HG03575 (cell line): ENCODE data around the gene FGF19.

Experiments
- ATAC-seq: cut with Tn5 transposase; IDR thresholded peaks from one replicate; pipeline ENCODE4 v1.9.1; 2021; ENCODE audit not compliant: unreplicated experiment, insufficient number of reproducible peaks, low FRiP score; ENCODE audit errors: extremely low read depth

The FGF19 gene

GRCh38 chr11:69721106-69721505 lies 17.3 kb upstream of the FGF19 start:
- ATAC-seq, result no peak

DNA sequence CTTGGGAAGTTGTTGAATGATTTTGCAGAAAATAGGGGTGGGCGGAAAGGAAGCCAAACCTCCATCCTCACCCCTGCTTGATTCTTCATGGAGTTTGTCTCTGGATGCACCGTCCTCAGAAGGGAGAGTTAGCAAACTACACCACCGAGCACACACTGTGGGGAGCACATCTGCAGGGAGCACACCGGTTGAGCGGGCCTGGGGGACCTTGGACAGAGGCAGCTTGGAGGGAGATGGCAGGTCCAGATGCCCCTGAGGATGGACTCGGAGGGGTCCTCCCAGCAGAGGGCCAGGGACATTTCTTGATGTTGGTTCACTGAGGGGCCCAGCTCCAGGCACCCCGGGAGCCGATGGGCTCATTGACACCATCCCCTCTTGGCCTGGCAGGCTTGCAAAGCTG lies 15.1 kb upstream of the FGF19 start:
- ATAC-seq, result no peak

DNA sequence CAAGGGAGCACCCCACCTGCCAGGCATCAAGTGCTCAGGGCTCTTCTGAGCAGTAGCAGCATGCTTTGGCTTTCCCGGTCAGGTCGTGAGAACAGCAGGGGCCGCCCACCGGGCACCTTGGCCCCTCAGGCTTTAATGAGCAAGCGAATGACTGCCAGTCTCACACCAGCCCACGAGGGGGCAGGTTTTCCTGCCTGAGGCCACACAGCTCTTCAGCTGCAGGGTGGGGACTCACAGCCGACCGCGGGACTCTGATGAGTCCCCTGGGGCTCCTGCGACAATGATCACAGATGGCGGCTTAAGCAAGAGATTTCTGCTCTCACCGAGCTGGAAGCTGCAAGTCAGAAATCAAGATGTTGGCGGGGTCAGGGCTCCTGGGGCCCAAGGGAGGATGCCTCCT lies 14.3 kb upstream of the FGF19 start:
- no peak for ATAC-seq

DNA sequence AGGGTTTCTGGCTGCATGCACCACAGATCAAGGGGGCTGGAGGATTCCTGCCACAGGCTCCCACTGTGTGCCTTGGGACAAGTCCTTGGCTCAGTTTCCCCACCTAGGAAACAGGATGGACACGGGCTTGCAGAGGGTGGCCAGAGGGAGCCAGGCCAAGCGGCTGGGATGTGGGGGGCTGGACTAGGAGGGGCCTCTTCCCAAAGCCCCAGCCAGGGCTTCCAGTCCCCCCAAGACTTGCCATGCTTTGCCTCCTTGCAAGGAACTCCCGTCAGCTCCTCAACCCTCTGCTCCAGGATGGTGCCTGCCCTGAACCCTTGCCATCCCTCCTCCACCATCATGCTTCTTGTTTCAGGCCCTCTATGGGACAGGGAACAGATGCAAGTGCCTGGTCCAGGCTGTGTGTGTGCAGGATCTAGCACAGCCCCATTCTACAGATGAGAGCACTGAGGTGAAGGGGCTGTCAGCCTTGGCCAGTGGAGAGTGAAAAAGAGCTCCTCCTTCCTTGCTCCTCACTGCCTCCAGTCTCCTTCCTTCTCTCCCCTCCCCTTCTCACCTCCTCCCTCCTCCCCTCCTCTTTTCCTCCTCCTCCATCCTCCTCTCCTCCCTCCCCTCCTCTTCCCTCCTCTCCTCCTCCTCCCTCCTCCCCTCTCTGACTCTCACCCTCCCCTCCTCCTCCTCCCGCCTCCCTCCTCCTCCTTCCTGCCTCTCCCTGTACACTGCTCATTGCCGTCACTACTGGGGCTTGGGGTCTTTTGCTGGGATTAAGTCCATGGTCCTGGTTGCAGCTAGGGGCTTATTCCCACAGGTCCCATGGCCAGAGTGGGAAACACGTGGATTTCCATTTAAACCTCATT lies 13.3 kb upstream of the FGF19 start:
- ATAC-seq, result no peak

GRCh38 chr11:69716099-69716498 lies 12.3 kb upstream of the FGF19 start:
- no peak for ATAC-seq

GRCh38 chr11:69715446-69715845 lies 11.6 kb upstream of the FGF19 start:
- ATAC-seq, result no peak

DNA sequence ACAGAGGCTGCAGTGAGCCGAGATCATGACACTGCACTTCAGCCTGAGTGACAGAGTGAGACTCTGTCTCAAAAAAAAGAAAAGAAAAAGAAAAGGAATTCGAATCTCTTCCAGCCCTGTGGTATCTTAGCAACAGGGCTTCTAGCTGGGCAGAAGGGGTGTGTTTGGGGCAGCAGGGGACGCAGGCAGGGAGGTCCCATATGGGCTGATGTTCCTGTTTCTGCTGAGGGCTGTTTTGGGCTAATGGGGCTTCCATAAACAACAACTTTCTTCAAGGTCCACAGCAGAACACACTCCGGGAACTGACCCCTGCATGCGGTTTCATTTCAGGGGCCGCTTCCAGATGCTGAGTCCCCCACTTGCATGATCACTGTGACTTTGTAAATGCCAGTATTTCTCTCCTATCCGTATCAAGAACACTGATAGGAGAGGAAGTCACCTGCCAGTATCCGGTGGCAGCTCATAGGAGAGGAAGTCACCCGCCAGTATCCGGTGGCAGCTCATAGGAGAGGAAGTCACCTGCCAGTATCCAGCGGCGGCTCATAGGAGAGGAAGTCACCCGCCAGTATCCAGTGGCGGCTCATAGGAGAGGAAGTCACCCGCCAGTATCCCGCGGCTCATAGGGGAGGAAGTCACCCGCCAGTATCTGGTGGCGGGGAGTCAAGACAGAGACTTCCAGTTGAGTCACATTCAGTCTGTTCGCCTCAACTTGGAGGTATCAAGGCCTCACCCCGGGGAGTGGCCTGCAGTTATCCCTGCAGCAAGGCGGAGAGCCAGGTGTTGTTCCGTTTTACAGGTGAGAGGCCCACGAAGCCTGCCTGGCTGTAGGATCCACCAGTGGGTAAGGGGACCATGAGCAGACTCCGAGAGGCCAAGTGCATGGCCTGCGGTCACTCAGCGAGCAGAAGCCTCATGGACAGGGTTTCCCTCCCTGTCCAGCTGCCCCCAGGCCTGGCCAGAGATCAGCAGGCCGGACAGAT lies 8.3 kb upstream of the FGF19 start:
- ATAC-seq, result no peak

DNA sequence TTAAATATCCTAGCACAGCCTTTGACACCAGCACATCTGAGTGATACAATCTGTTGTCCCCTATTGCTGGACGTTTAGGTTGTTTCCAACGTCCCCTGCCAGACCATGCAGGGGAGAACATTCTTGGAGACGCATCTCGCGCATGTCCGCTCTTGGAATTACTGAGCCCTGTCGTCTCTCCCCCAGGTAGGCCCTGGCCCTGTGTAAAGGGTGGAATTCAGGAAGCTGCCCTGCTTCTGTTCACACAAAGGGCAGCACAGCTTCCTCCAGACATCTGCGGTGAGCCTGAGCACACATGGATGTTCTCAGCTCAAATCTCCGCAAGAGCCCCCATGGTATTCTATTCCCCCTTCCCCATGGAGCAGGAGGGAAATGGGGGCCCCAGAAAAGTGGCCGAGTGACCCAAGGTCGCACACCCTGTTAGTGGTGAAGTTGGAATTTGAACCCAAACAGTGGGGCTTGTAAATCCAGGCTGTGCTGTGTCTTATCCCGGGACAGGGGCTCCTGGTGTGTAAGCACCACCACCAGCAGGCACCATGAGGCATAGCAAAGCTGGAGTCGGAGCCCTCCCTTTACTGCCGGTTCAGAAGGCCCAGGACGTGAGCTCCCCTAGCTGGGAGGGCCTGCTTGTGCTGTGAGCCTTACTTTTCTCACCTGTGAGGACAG lies 5.0 kb upstream of the FGF19 start:
- ATAC-seq, result no peak

DNA sequence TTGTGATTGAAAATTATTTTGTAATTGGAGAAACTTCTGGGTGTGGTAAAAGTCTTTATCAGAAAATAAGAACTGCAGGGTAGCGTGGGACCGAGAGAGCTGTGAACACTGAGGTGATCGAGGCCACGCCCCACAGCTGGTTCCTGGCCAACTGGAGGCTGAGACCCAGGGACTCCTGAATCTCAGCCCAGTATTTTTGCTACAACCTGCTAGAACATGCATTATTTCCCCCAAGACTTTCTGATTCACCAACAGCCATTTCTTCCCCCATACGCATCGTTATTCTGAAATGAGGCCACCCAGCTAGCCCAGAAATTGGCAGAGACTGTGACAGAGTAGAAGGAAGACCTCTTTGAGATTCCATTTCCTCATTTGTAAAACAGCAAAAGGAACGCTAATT lies 3.4 kb upstream of the FGF19 start:
- no peak for ATAC-seq

DNA sequence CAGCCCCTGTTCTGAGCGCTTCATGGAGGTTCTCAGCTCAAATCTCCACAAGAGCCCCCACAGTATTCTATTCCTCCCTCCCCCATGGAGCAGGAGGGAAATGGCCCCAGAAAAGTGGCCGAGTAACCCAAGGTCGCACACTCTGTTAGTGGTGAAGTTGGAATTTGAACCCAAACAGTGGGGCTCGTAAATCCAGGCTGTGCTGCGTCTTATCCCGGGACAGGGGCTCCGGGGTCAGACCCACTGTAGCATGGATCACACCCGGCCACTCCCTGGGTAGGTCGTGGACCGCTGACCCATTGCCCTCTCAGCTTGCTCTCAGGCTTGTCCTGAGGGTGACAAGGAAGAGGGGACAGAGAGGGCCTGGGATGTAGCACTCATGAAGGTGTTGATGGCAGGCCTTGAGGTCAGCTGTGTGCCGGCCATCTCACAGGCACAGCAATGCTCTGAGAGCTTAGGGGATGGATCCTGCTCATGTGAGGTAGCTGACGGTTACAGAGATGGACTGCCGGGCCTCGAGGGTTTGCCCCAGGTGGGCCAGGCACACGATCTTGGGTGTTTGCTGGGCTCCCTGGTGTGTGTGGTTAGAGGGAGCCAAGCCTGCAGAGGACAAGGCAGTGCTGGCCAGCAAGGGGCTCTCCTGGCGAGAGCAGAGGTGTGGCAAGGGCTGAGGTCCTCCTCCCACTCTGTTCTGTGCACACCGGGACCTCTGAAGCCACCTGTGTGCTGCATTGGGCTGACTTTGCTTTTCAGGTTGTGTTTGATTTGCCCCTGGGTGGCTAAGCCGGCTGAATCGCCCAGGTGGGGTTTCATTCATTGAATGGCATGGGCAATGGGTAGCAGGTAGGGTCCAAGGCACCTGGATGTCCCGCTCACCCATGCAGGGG lies 2.3 kb upstream of the FGF19 start:
- ATAC-seq, result no peak

DNA sequence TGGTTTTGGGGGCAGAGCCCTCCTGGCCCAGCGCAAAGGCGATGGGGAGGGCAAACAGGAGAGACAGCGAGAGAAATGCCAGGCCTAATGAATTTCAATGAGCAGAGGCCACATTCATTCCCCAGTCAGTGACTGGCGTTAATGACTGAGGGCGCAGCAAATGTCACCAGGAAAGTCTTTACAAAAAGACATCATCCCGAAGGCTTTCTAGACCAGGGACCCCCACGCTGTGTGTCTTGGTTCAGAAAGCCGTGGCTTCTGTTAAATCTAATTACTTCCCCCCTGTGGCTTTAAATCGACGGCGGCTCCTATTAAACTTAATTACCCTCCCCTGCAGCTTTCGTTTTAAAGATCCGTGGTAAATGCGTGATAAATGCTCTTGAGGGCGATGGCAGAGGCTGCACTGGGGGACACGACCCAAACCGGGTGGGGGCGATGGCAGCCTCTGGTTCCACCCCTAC lies 1.6 kb upstream of the FGF19 start:
- no peak for ATAC-seq

- ATAC-seq, result no peak
These were observed 859 bp upstream of the FGF19 start for GRCh38 chr11:69704508-69705253.

GRCh38 chr11:69703453-69703767 lies 412 bp downstream of the FGF19 start:
- ATAC-seq, result no peak

- no peak for ATAC-seq
These were observed 911 bp downstream of the FGF19 start for GRCh38 chr11:69702769-69703452.

DNA sequence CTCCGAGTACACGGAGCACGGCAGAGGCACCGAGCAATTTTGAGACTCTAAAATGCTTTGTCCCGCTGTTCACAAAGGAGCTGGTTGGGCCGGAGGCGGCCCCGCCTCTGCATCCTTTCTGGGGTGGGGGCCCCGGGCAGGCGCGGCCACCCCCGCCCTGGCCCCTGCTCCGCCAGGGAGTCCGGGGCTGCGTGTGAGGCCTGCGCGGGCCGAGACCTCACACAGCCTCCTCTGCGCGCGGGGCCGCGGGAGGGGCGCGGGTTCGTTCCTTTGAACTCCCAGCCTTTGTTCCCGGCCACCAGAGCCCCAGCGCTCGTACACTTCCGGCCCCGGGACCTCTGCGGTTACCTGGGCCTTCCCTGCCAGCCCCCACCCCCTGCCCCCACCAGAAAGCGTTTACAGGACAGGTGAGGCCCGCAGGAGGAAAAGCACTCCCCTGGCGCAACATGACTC lies 1.6 kb downstream of the FGF19 start:
- ATAC-seq, result no peak

DNA sequence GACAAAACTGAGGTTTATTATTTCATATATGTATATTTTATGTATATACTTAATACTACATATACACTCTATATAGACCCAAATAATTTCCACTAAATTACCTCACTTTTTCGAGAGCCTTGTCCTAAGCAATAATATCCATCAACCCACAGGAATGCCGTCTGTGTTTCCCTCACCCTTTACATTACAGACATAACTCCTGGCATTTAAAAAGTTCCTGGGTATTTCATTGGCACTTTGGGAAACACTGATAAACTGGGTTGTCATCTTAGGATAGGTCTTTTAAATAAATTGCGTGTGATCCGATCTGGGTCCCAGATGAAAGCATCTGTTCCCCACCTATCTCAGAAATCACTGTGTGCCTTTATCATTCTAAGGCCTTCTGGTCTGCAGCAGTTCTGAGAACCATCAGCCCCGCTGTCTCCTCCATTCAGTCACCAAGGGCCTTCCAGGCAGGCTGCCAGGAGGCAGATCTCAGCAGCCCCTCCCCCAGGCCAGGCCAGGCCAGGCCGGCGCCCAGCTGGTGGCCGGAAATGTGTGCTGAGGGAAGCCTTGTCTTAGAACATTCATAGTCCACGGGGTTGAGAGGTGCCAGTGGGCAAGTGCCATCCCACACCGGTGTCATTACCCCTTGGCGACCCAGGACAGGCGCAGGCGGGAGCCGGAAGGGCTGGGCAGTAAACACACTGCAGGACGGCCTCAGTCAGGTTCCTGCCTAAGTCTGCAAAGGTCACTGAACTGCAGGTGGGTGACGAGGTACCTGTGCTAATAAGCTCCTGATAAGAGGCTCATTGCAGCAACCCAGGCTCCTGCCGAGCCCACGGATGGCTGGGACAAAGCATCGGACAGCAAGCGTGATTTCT lies 3.3 kb downstream of the FGF19 start:
- ATAC-seq, result no peak
